NCI-H2227 treated with DMSO at 0.1 percent for 48 hours (cell line): Measurements from ENCODE around the gene PUM1.

Source experiments
- DNase-seq: peaks from one replicate; lab custom pipeline; 2025; lab: John Stamatoyannopoulos, UW

The PUM1 gene

GRCh38 chr1:30906631-30907441, 158.7 kb downstream of the PUM1 start:
- no peak for DNase-seq

- DNase-seq = no peak
These were observed 159.4 kb downstream of the PUM1 start for GRCh38 chr1:30905916-30906620.

DNA sequence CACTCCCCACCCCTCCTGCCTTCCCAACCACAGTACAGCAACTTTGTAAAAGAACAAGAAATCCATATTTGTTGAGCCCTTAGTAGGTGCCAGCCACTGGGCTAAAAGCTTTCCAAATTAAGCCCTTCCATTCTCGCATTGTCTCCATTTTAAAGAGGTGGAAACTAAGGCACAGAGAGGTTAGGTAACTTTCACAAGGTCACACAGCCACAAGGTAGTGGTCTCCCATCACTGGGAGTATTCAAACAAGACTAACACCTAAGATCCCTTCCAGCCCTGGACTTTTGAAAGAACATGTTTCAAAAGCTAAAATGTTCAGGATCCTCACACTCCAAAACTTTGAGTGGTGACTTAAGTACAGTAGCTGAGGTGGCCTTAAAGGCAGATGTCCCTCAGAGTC, 160.1 kb downstream of the PUM1 start:
- DNase-seq = no peak

DNA sequence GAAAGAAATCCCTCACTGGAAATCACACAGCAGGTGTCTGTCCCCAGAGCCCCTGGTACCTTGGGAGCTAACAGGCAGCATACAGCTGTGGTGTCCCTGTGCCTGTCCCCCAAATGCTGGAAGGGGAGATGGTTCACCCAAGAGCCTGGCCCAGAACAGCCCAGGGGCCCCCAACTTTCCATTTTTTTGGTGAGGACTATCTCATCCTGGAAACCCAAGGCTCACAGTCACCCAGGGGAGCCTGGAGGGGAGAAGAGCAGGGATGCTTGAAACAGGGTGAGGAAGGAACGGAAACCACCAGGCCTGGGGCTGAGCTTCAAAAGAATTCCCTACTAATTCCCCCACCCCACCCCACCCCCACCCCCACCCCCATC, 160.6 kb downstream of the PUM1 start:
- no peak for DNase-seq

DNA sequence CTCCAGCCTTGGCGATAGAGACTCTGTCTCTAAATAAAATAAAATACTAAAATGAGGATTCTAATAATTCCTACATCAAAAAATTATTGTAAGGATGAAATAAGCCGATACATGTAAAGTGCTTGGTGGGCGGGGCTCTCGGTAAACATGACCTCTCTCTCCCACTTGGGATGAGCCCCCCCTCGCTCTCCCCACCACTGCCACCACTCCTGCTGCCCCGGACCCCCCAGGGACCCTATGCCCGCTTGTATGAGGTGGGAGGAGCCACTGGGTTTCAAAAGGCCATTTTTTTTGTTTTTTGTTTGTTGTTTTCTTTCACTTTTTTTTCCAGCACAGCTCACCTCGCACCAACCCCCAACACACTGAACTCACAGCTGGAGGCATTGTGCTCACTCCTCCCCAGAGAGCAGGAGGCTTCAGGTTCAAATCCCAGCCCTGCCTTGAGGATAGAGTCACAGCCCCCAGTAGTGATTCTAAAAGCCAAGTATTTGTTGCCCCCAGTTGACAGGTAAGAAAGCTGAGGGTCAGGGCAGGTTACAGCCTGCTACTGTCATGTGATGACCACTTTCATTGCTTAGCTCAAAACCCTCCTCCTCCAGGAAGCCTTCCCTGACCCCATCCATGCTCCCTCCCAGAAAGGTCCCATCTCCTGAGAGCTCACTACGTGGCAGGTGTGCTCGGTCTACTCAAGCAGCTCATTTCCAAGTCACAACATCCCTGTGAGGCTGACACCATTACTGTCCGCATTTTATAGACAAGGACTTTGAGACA, 161.1 kb downstream of the PUM1 start:
- DNase-seq = no peak

- no peak for DNase-seq
These were observed 162.0 kb downstream of the PUM1 start for GRCh38 chr1:30903343-30904034.

DNA sequence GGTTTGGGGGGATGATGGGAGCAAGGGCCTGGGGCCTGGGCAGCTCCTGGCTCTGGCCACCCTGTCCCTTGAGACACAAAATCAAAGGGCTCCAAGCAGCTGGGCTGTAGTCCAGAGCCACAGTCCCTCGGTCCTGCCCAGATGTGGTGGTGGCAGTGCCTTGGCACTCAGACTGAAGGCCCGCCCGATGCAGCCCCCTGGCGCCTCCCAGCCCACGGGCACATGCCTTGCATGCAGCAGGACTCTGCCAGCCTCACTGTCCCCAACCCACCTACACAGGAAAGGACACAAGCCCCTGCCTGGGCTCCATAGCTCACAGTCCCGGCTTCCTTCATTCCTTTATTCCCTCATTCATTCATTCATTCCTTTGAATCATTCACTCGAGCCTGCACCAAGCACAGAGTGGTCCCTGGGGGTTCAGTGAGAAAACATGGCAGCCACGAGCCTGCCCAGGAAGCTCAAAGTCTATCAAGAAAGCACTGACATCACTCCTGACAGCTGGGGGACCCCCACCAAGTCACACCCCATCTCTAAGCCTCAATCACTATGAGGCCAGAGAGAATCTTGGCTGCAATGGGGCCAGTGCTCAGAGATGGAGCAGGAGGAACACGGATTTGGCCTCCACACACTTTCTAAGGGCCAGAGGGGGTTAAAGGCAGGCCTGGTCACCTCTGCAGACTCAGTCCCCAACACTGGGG, 162.8 kb downstream of the PUM1 start:
- DNase-seq = no peak

DNA sequence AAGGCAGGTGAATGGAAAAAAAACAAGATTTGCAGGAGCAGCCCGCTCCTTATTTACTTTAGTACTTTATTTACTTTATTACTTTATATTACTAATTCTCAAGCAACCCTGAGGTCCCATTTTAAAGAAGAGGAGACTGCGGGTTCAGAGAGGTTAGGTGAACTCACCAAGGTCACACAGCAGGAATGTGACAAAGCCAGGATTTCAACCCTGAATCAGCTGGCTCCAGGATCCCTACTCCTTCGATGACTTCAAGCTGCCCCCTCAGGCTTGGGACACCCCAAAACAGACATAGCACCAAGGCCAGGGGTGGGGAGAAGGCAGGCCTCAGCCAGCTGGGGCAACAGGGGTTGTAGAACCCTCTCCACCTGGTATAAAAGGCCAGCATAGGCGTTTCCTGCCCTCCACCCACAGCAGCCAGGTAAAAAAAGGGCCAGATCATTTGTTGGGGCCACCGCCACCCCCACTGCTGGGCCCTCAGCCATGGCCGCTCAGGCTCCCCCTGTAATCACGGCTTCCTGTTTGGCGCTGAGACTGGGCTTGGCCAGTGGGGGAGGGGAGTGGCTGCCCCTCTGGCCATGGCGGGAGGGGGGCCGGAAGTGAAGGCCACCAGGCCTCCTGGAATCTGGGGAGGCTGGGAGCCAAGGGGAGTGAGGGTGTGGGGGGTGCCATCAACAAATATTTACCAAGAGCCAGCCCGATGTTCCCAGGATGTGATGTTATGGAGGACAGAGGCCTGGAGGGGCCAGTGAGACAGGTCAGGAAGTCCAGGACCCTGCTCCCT, 163.5 kb downstream of the PUM1 start:
- DNase-seq = no peak

- no peak for DNase-seq
These were observed 164.5 kb downstream of the PUM1 start for GRCh38 chr1:30900931-30901560.

- no peak for DNase-seq
These were observed 165.0 kb downstream of the PUM1 start for GRCh38 chr1:30900486-30900885.

- DNase-seq = no peak
These were observed 165.7 kb downstream of the PUM1 start for GRCh38 chr1:30899577-30900389.

- DNase-seq = no peak
These were observed 167.3 kb downstream of the PUM1 start for GRCh38 chr1:30898031-30898815.

- DNase-seq = no peak
These were observed 168.6 kb downstream of the PUM1 start for GRCh38 chr1:30896905-30897304.

DNA sequence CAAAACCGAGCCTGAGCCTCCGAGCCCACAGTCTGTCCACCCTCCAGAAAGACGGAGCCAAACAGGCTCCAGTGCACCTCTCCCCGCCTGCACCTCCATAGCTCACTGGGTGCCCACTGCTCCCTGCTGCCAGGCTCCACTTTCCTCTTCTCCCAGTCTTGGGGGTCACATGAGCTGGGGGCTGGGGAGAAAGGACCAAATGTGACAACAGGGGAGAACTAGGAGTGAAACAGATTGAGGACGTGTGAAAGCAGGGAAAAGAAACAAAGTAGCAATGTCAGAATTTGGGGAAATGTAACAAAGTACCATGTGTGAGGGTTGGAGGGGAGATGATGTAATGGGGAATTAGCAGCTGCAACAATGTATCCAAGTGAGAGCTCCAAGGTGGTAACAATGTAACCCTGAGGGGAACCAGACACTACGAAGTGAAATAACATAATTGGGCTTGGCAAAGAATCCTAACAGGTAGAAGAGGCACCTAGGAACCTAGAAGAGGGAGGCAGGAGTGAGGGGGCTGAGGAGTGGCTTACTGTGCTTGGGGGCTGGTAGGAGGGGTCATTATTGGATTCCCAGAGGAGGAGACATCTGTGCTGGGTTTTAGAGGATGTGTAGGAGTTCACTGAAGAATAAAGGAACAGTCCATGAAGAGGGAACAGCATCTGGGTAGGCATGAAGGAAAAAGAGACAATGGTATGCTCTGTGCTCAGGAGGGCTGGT, 169.4 kb downstream of the PUM1 start:
- DNase-seq = no peak

- DNase-seq = no peak
These were observed 170.1 kb downstream of the PUM1 start for GRCh38 chr1:30895382-30895943.

- DNase-seq = no peak
These were observed 171.0 kb downstream of the PUM1 start for GRCh38 chr1:30894508-30894973.

DNA sequence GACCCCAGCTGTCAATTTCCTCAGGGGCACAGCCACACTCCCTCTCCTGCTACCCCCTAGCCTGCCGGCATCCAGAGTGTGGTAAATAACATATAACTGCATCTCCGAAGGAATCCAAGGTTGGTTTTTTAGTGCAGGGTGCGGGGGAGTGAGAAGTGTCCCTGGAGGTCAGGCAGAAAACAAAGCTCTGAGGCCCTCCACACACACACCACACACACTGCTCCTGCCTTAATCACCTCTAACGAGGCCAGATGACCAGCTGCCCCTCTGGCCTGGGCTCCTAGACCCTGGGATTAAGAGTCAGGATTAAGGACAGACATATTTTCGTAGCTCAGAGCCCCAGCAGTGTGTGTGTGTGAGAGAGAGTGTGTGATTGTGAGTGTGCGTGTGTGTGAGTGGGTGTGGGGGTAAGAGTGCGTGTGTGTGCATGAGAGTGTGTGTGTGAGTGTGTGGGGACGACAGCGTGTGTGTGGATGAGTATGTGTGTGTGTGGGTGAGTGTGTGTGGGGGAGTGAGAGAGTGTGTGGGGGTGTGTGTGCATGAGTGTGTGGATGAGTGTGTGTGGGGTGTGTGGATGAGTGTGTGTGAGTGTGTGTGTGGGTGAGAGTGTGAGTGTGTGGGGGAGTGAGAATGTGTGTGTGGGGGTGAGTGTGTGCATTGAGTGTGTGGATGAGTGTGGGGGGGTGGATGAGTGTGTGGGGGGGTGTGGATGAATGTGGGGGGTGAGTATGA, 171.6 kb downstream of the PUM1 start:
- DNase-seq = no peak
